ENCODE data around the gene MAST4.

Gene MAST4

GRCh38 chr5:67206929-67207328, 610.7 kb downstream of the MAST4 start:
- DNase-seq (ENCODE audit: low read depth in 2 of 2), result peak; percentile 61 to 64

- no peak for DNase-seq (ENCODE audit: low read depth in 2 of 2)
Observed at GRCh38 chr5:67208403-67208802, 612.2 kb downstream of the MAST4 start.

- DNase-seq (ENCODE audit: low read depth in 2 of 2), result peak in 1 of 2 donors; percentile 67
Observed at GRCh38 chr5:67209141-67209771, 613.1 kb downstream of the MAST4 start.

GRCh38 chr5:67211926-67212325, 615.7 kb downstream of the MAST4 start:
- DNase-seq (ENCODE audit: low read depth in 2 of 2), result no peak

GRCh38 chr5:67214036-67214435, 617.8 kb downstream of the MAST4 start:
- DNase-seq (ENCODE audit: low read depth in 2 of 2), result no peak

- no peak for DNase-seq (ENCODE audit: low read depth in 2 of 2)
Observed at GRCh38 chr5:67214707-67215447, 618.7 kb downstream of the MAST4 start.

- peak; percentile 23 to 37 for DNase-seq (ENCODE audit: low read depth in 2 of 2)
Observed at GRCh38 chr5:67215519-67216471, 619.6 kb downstream of the MAST4 start.

- DNase-seq (ENCODE audit: low read depth in 2 of 2), result no peak
Observed at GRCh38 chr5:67216564-67216963, 620.4 kb downstream of the MAST4 start.

Measured in stimulated activated CD4-positive, alpha-beta T cell treated with anti-CD3 and anti-CD28 coated beads, Interleukin-1b, Interleukin-23, amount 100 ng/mL, for 4 hours (primary cell).